IMR-90 (cell line): Measurements from ENCODE around the gene HYAL2. TPM values are rescaled to one million over a fixed set of nuclear protein-coding genes. Genes with fewer than 3 reads are reported as not detected.

Source experiments
- ATAC-seq: fragments of 200-7000 bp; cut with Tn5 transposase; 2 replicates; pipeline ENCODE4 v1.9.1; 2020; ENCODE audit warnings: low read depth, mild to moderate bottlenecking, moderate library complexity
- BruUV-seq: library from RNA; stranded (reverse); fragments of 400-500 nt; replicated peaks from 2 replicates; lab custom pipeline; 2021; lab: Mats Ljungman, UMichigan
- CTCF ChIA-PET: fragments of 300-600 bp; formaldehyde crosslinking; extraction: SDS; loops from one replicate; lab custom pipeline; 2021; ENCODE audit warnings: antibody characterized with exemption; lab: Yijun Ruan, JAX
- POLR2A ChIA-PET: fragments of 300-600 bp; sonication (Branson Sonifier 250); formaldehyde crosslinking; loops from one replicate; lab custom pipeline; 2022; ENCODE audit warnings: antibody characterized with exemption; ENCODE audit not compliant: unreplicated experiment; lab: Charles Lee
- DNase-seq: peaks from one replicate; pipeline ENCODE4 v3.0.0; 2013
- H2AFZ ChIP-seq: replicated peaks from 2 replicates; pipeline ENCODE3; 2013; ENCODE audit warnings: low read length, mild to moderate bottlenecking; ENCODE audit not compliant: poor library complexity
- H2AK5ac ChIP-seq: 2 replicates; pipeline ENCODE4 v1.6.1; 2013; ENCODE audit warnings: low read depth, low read length, inconsistent platforms
- H2AK9ac ChIP-seq: replicated peaks from 2 replicates; pipeline ENCODE3; 2013; ENCODE audit warnings: mild to moderate bottlenecking, low read depth, low read length, moderate library complexity; ENCODE audit not compliant: poor library complexity
- H2BK120ac ChIP-seq: 2 replicates; pipeline ENCODE4 v1.6.1; 2013; ENCODE audit warnings: low read depth, low read length, inconsistent platforms
- H2BK15ac ChIP-seq: 3 replicates; pipeline ENCODE4 v1.6.1; 2013; ENCODE audit warnings: low read depth, low read length, inconsistent platforms
- H2BK20ac ChIP-seq: 2 replicates; pipeline ENCODE4 v1.6.1; 2013; ENCODE audit warnings: low read depth, mild to moderate bottlenecking, inconsistent platforms, low read length, moderate library complexity
- H2BK5ac ChIP-seq: 2 replicates; pipeline ENCODE4 v1.6.1; 2013; ENCODE audit warnings: mild to moderate bottlenecking, low read depth, low read length, inconsistent platforms; ENCODE audit not compliant: poor library complexity, severe bottlenecking
- H3K14ac ChIP-seq: replicated peaks from 2 replicates; pipeline ENCODE4 v1.6.1; 2013; ENCODE audit warnings: low read depth, low read length, inconsistent platforms
- H3K18ac ChIP-seq: 2 replicates; pipeline ENCODE4 v1.6.1; 2013; ENCODE audit warnings: low read depth, low read length, control low read depth
- H3K23ac ChIP-seq: 2 replicates; pipeline ENCODE4 v1.6.1; 2013; ENCODE audit warnings: low read depth, low read length, inconsistent platforms
- H3K27ac ChIP-seq: 2 replicates; pipeline ENCODE4 v1.5.1; 2013; ENCODE audit warnings: mild to moderate bottlenecking, control low read depth, low read length; ENCODE audit not compliant: insufficient read depth
- H3K27me3 ChIP-seq: 2 replicates; pipeline ENCODE4 v1.6.1; 2013; ENCODE audit warnings: low read length; ENCODE audit not compliant: control insufficient read depth, insufficient read depth
- H3K36me3 ChIP-seq: 2 replicates; pipeline ENCODE4 v1.6.1; 2013; ENCODE audit warnings: low read length, mixed read lengths; ENCODE audit not compliant: control insufficient read depth, insufficient read depth
- H3K4ac ChIP-seq: 2 replicates; pipeline ENCODE4 v1.6.1; 2013; ENCODE audit warnings: low read depth, low read length, inconsistent platforms
- H3K4me1 ChIP-seq: 2 replicates; pipeline ENCODE4 v1.6.1; 2013; ENCODE audit warnings: low read length, mixed read lengths; ENCODE audit not compliant: control insufficient read depth, insufficient read depth
- H3K4me2 ChIP-seq: 2 replicates; pipeline ENCODE4 v1.6.1; 2013; ENCODE audit warnings: low read depth, mild to moderate bottlenecking, control low read depth, low read length, moderate library complexity
- H3K4me3 ChIP-seq: 2 replicates; pipeline ENCODE4 v1.5.1; 2013; ENCODE audit warnings: low read depth, mild to moderate bottlenecking, control low read depth, low read length, moderate library complexity; ENCODE audit not compliant: insufficient read depth
- H3K56ac ChIP-seq: 2 replicates; pipeline ENCODE4 v1.6.1; 2013; ENCODE audit warnings: low read length, inconsistent platforms; ENCODE audit not compliant: insufficient read depth; ENCODE audit errors: extremely low read depth
- H3K79me1 ChIP-seq, 2 experiments: 2 replicates each; pipeline ENCODE4 v1.6.1; 2013; ENCODE audit warnings: low read length in 2 of 2, inconsistent platforms in 1 of 2, low read depth in 1 of 2
- H3K9ac ChIP-seq: 2 replicates; pipeline ENCODE4 v1.6.1; 2013; ENCODE audit warnings: low read depth, low read length, control low read depth
- H3K9me1 ChIP-seq: 2 replicates; pipeline ENCODE4 v1.6.1; 2013; ENCODE audit warnings: low read length, inconsistent platforms; ENCODE audit not compliant: insufficient read depth
- H3K9me3 ChIP-seq: 2 replicates; pipeline ENCODE4 v1.6.1; 2013; ENCODE audit warnings: low read length; ENCODE audit not compliant: control insufficient read depth, insufficient read depth
- H4K20me1 ChIP-seq: 2 replicates; pipeline ENCODE4 v1.6.1; 2013; ENCODE audit warnings: low read length, inconsistent platforms; ENCODE audit not compliant: insufficient read depth
- H4K5ac ChIP-seq: 2 replicates; pipeline ENCODE4 v1.6.1; 2013; ENCODE audit warnings: mild to moderate bottlenecking, low read depth, low read length, control low read depth
- H4K8ac ChIP-seq, 2 experiments: 2 replicates each; pipeline ENCODE4 v1.6.1; 2013; ENCODE audit warnings: low read depth in 2 of 2, low read length in 2 of 2, control low read depth in 1 of 2, inconsistent platforms in 1 of 2
- H4K91ac ChIP-seq: 2 replicates; pipeline ENCODE4 v1.6.1; 2013; ENCODE audit warnings: low read depth, low read length, inconsistent platforms; ENCODE audit not compliant: insufficient read depth
- BHLHE40 ChIP-seq: fragments of 150-350 bp; IDR thresholded peaks from 2 replicates; pipeline ENCODE4 v1.6.1; 2016; ENCODE audit warnings: mild to moderate bottlenecking, low read depth, low read length
- CEBPB ChIP-seq: IDR thresholded peaks from 2 replicates; pipeline ENCODE4 v1.6.1; 2012; ENCODE audit warnings: low read depth, low read length, improper control_type of control experiment
- CHD1 ChIP-seq: IDR thresholded peaks from 2 replicates; pipeline ENCODE4 v1.6.1; 2012; ENCODE audit warnings: low read depth, low read length, improper control_type of control experiment
- FOS ChIP-seq: fragments of 150-350 bp; IDR thresholded peaks from 2 replicates; pipeline ENCODE4 v1.6.1; 2016; ENCODE audit warnings: low read depth, low read length
- MAFK ChIP-seq: IDR thresholded peaks from 2 replicates; pipeline ENCODE4 v1.6.1; 2012; ENCODE audit warnings: low read depth, low read length, improper control_type of control experiment
- MAZ ChIP-seq: IDR thresholded peaks from 2 replicates; pipeline ENCODE4 v1.6.1; 2012; ENCODE audit warnings: low read depth, mild to moderate bottlenecking, low read length, improper control_type of control experiment, moderate library complexity, borderline replicate concordance
- MXI1 ChIP-seq: IDR thresholded peaks from 2 replicates; pipeline ENCODE4 v1.6.1; 2012; ENCODE audit warnings: low read depth, mild to moderate bottlenecking, low read length, moderate library complexity, borderline replicate concordance
- NFE2L2 ChIP-seq: fragments of 150-350 bp; IDR thresholded peaks from 2 replicates; pipeline ENCODE4 v1.6.1; 2016; ENCODE audit warnings: low read depth, mild to moderate bottlenecking, low read length
- POLR2A ChIP-seq: IDR thresholded peaks from 2 replicates; pipeline ENCODE4 v1.6.1; 2012; ENCODE audit warnings: mild to moderate bottlenecking, low read depth, low read length
- RAD21 ChIP-seq: IDR thresholded peaks from 2 replicates; pipeline ENCODE4 v1.6.1; 2012; ENCODE audit warnings: low read length, improper control_type of control experiment
- RFX5 ChIP-seq: IDR thresholded peaks from 2 replicates; pipeline ENCODE4 v1.8.0; 2012; ENCODE audit warnings: low read depth, mild to moderate bottlenecking, low read length, moderate library complexity
- SMC3 ChIP-seq: fragments of 150-350 bp; IDR thresholded peaks from 2 replicates; pipeline ENCODE4 v1.6.1; 2016; ENCODE audit warnings: low read depth, mild to moderate bottlenecking, antibody characterized with exemption, low read length, moderate library complexity
- WGBS, 2 experiments: methylation state at CpG; one replicate each; pipeline versions ENCODE4 v1.1.5 to v1.1.7; 2013; ENCODE audit warnings: missing lambda C conversion rate in 2 of 2; ENCODE audit not compliant: insufficient read length in 1 of 2; ENCODE audit errors: extremely low coverage in 2 of 2; 5-methylcytosine and 5-hydroxymethylcytosine counted together
- dilution Hi-C: fragments of 300-500 bp; cut with HindIII; formaldehyde crosslinking; loops from one replicate; pipeline ENCODE4 v1.14.3; 2018; ENCODE audit warnings: low sequenced_read_pairs; ENCODE audit not compliant: unreplicated experiment
- in situ Hi-C: fragments of 300-500 bp; cut with MboI; formaldehyde crosslinking; loops from 3 replicates; pipeline ENCODE4 v1.14.3; 2019; ENCODE audit warnings: low sequenced_read_pairs, inconsistent platforms, mixed read lengths
- intact Hi-C: fragments of 100-400 bp; cut with micrococcal nuclease; formaldehyde crosslinking; loops from 2 replicates; pipeline ENCODE4 v1.10.0; 2022
- polyA plus RNA-seq, 3 experiments: library from polyadenylated mRNA; depleted of rRNA; stranded (reverse); fragments of >200 nt; gene quantifications; 2 replicates each; pipeline ENCODE4 v1.2.3, GENCODE V29; 2012; ENCODE audit warnings: low replicate concordance in 1 of 3
- total RNA-seq: library from RNA; depleted of rRNA; stranded (reverse); fragments of >200 nt; gene quantifications from 2 replicates; pipeline ENCODE4 v1.2.3, GENCODE V29; 2012
- TF ChIP-seq, protein P1 (sequence below): fragments of 150-350 bp; IDR thresholded peaks from 2 replicates; pipeline ENCODE4 v1.6.1; 2017; ENCODE audit warnings: mild to moderate bottlenecking, antibody characterized with exemption, low read length, low read depth

The HYAL2 gene
- total and polyA plus RNA-seq, 2 of the 4 experiments (the other 2 are of a cell fraction), result 56.8 to 104 TPM

DNA sequence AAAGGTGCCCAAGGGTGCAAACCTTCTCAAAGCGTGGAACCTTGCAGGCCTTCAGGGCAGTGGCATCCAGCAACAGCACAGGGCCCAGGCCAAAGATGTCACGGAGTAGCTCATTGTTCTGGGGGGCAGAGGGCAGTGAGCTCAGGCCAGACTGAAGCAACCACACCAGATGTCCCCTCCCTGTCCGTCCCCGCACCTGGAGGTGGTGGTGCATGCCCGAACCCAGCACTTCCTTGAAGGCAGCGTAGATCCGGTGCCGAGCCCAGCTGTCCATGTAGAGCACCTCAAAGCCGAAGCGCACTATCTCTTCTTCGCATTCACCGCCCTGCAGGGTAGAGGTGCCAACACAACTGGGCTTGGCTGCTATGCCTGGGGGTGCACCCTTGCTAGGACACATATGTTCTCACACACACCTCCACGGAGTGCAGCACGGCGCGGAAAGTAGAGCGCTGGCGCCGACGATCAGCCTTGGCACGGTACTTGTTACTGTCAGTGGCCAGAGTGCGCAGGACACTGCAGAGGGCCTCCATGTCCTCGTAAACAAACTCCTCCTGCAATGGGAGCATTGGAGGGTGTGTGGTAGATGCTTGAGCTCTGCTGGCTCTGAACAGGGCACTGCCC is 34.0 kb downstream of the HYAL2 start:
- Histone ChIP-seq H3K18ac (no peak overlapping the region), H2AK5ac (no peak overlapping the region), H3K4me3 (no peak overlapping the region), H3K36me3 (peaks cover 34% of the 10 kb centered on the region), H2AK9ac (no peak overlapping the region), H2BK5ac (no peak overlapping the region), H4K8ac (no peak overlapping the region), H4K20me1 (no peaks in the 10 kb centered on the region; the same call in 1 of the 2 replicates), H2BK20ac (no peak overlapping the region), H2BK120ac (no peak overlapping the region), H3K4me2 (no peak overlapping the region), H4K91ac (no peak overlapping the region), H3K9me3 (no peaks in the 10 kb centered on the region), H3K14ac (no peak overlapping the region), H3K23ac (no peak overlapping the region), H3K4me1 (peaks cover 8% of the 10 kb centered on the region), H3K9me1 (no peaks in the 10 kb centered on the region; the same call in 1 of the 2 replicates), H4K5ac (no peak overlapping the region), H3K4ac (no peak overlapping the region), H2AFZ (no peak overlapping the region), H3K27ac (no peak overlapping the region), H2BK15ac (no peak overlapping the region), H3K9ac (no peak overlapping the region), H3K27me3 (no peaks in the 10 kb centered on the region), H3K79me1 (peaks cover 14 to 31% of the 10 kb centered on the region in 2 experiments), H3K56ac (no peak overlapping the region)
- ATAC-seq, result no peak
- intact Hi-C loops, result no loop called here
- POLR2A ChIA-PET, result no interaction called here
- 94% methylated on average over 8 of the region's 23 CpGs; no CpG with 5 or more reads in 1 of the 2 experiments for WGBS, 2 experiments
- dilution Hi-C loops, result no loop called here
- no TSS peak for BruUV-seq
- TF ChIP-seq FOS, result no peak
- no peak for TF ChIP-seq POLR2A
- TF ChIP-seq RFX5, result no peak
- TF ChIP-seq RAD21, result no peak
- TF ChIP-seq CEBPB, result no peak
- no peak for TF ChIP-seq MAFK
- TF ChIP-seq MXI1, result no peak
- TF ChIP-seq SMC3, result no peak
- no peak for TF ChIP-seq NFE2L2
- TF ChIP-seq BHLHE40, result no peak
- TF ChIP-seq, protein P1, sequence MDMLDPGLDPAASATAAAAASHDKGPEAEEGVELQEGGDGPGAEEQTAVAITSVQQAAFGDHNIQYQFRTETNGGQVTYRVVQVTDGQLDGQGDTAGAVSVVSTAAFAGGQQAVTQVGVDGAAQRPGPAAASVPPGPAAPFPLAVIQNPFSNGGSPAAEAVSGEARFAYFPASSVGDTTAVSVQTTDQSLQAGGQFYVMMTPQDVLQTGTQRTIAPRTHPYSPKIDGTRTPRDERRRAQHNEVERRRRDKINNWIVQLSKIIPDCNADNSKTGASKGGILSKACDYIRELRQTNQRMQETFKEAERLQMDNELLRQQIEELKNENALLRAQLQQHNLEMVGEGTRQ, result no peak
- no peak for TF ChIP-seq MAZ
- no peak for TF ChIP-seq CHD1
- in situ Hi-C loops, result no loop called here
- CTCF ChIA-PET, result no interaction called here
- no peak for DNase-seq
